ENCODE data around the gene KANK2.

The KANK2 gene

GRCh38 chr19:11225172-11225571, 27.8 kb upstream of the KANK2 start:
- no peak for DNase-seq

- DNase-seq = no peak
Observed at GRCh38 chr19:11224429-11224828, 27.1 kb upstream of the KANK2 start.

- DNase-seq = no peak
Observed at GRCh38 chr19:11223200-11223599, 25.9 kb upstream of the KANK2 start.

- DNase-seq = no peak
Observed at GRCh38 chr19:11221082-11221598, 23.8 kb upstream of the KANK2 start.

- DNase-seq = no peak
Observed at GRCh38 chr19:11214387-11214786, 17.0 kb upstream of the KANK2 start.

GRCh38 chr19:11210656-11210928, 13.2 kb upstream of the KANK2 start:
- no peak for DNase-seq

- DNase-seq = no peak
Observed at GRCh38 chr19:11209839-11210655, 12.7 kb upstream of the KANK2 start.

- DNase-seq = no peak
Observed at GRCh38 chr19:11208561-11209471, 11.5 kb upstream of the KANK2 start.

- DNase-seq = no peak
Observed at GRCh38 chr19:11205939-11206570, 8.7 kb upstream of the KANK2 start.

- no peak for DNase-seq
Observed at GRCh38 chr19:11204943-11205349, 7.6 kb upstream of the KANK2 start.

GRCh38 chr19:11204076-11204602, 6.8 kb upstream of the KANK2 start:
- no peak for DNase-seq

- peak; percentile 51 to 56 for DNase-seq
Observed at GRCh38 chr19:11203194-11204075, 6.1 kb upstream of the KANK2 start.

GRCh38 chr19:11202488-11203193, 5.3 kb upstream of the KANK2 start:
- no peak for DNase-seq

GRCh38 chr19:11201791-11202190, 4.4 kb upstream of the KANK2 start:
- no peak for DNase-seq

GRCh38 chr19:11200931-11201330, 3.6 kb upstream of the KANK2 start:
- DNase-seq = no peak

GRCh38 chr19:11200015-11200574, 2.8 kb upstream of the KANK2 start:
- DNase-seq = no peak

GRCh38 chr19:11199517-11199916, 2.2 kb upstream of the KANK2 start:
- DNase-seq = no peak

- no peak for DNase-seq
Observed at GRCh38 chr19:11198769-11199424, 1.6 kb upstream of the KANK2 start.

GRCh38 chr19:11198175-11198534, 810 bp upstream of the KANK2 start:
- no peak for DNase-seq

GRCh38 chr19:11196406-11197287, 698 bp downstream of the KANK2 start:
- no peak for DNase-seq

Data from activated T-cell treated with anti-CD3 and anti-CD28 coated beads, Interleukin-2, amount 50 U/mL, for 48 hours (primary cell).